Measurements from ENCODE around the gene NELL1. TPM values are rescaled to one million over a fixed set of nuclear protein-coding genes. Genes with fewer than 3 reads are reported as not detected.

The NELL1 gene
- total RNA-seq, 6 donors from 2014 or later: 0.26 TPM; not detected in 5

DNA sequence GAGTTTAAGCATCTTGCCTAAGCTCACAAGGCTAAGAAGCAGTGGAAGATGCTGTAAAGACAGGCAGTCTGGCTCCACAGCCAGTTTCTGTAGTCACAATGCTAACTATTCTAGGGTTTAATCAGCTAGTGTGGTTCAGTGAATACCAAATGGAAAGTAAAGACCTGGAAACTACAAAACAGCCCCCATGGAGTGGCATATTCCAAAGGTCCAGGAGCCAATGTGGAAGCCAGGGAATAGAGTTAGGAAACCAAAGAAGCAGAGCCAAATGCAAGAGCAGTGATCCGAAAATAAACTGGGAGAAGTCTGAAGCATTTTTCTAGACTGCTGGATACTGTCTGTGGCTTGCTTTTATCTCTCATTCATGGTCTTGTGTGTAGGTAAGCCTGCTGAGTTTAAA is 792.3 kb downstream of the NELL1 start:
- DNase-seq (no peak), ATAC-seq (ENCODE audit: low FRiP score in 2 of 2) (no peak)
- TF ChIP-seq, protein P1, sequence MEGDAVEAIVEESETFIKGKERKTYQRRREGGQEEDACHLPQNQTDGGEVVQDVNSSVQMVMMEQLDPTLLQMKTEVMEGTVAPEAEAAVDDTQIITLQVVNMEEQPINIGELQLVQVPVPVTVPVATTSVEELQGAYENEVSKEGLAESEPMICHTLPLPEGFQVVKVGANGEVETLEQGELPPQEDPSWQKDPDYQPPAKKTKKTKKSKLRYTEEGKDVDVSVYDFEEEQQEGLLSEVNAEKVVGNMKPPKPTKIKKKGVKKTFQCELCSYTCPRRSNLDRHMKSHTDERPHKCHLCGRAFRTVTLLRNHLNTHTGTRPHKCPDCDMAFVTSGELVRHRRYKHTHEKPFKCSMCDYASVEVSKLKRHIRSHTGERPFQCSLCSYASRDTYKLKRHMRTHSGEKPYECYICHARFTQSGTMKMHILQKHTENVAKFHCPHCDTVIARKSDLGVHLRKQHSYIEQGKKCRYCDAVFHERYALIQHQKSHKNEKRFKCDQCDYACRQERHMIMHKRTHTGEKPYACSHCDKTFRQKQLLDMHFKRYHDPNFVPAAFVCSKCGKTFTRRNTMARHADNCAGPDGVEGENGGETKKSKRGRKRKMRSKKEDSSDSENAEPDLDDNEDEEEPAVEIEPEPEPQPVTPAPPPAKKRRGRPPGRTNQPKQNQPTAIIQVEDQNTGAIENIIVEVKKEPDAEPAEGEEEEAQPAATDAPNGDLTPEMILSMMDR (IDR thresholded peaks at IDR 0.05): no peak
- TF ChIP-seq POLR2A (IDR thresholded peaks at IDR 0.05) (no peak), EP300 (IDR thresholded peaks at IDR 0.05) (no peak), POLR2AphosphoS5 (IDR thresholded peaks at IDR 0.05) (no peak)
- Histone ChIP-seq H3K27ac (no peak overlapping the region), H3K4me1 (no peaks in the 10 kb centered on the region), H3K27me3 (no peaks in the 10 kb centered on the region), H3K9me3 (no peaks in the 10 kb centered on the region), H3K36me3 (no peaks in the 10 kb centered on the region), H3K4me3 (no peak overlapping the region)
- WGBS, 2 donors: 93 to 100% methylated on average over 1 of the region's 1 CpG

DNA sequence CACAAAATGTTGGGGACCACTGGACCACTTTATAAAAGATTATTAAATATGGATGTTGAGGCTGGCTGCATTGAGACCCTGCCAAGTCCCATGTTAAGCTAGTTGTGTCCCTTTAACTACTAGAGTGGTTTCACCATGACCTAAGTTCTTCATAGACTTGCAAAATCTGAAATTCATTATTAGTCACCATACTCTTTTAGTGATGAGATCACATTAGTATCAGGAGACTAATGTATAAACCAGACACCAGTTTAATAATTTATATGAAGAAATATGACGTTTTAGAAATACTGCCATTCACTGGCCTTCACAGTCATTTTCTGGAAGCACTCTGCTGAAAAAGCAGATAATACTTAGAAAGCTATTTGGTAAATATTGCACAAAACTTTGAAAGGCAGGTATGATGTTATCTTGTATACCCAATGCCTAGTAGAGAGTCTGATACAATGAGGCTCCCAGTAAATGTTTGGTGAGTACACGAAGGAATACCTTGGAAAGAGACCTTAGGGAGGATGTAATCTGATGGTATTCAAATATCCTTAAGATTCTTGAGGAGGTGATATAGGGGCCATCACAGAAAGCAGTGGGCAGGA is 795.3 kb downstream of the NELL1 start:
- no peaks in the 10 kb centered on the region for H3K4me1 ChIP-seq
- no peaks in the 10 kb centered on the region for H3K9me3 ChIP-seq
- TF ChIP-seq POLR2A (IDR thresholded peaks at IDR 0.05) (no peak), EP300 (IDR thresholded peaks at IDR 0.05) (no peak), POLR2AphosphoS5 (IDR thresholded peaks at IDR 0.05) (no peak)
- TF ChIP-seq, protein P1 (IDR thresholded peaks at IDR 0.05): no peak
- ATAC-seq (ENCODE audit: low FRiP score in 2 of 2) (no peak), DNase-seq (no peak)
- no peaks in the 10 kb centered on the region for H3K27me3 ChIP-seq
- H3K27ac ChIP-seq: no peak overlapping the region
- WGBS, 2 donors: 66 to 77% methylated on average over 2 of the region's 2 CpGs
- H3K4me3 ChIP-seq: no peak overlapping the region
- no peaks in the 10 kb centered on the region for H3K36me3 ChIP-seq

DNA sequence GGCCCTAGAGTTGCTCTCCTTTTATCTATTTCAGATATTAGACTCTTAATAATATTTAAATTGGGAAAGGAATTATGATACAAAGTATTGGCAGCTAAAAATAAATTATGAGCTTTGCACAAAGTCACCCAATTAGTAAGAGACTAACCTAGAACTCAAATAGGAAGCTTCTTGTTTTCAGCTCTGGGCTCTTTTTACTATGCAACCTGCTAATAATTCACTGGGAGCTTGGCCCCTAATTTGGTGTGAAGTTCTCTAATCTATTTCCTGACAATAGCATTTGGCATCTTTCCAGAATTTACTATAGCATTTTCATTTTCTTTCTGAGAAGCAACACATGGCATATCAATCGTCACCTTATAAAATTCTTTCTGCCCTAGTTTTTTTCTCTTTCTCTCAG is 795.8 kb downstream of the NELL1 start:
- Histone ChIP-seq H3K27me3 (no peaks in the 10 kb centered on the region), H3K4me1 (no peaks in the 10 kb centered on the region), H3K4me3 (no peak overlapping the region), H3K9me3 (no peaks in the 10 kb centered on the region), H3K27ac (no peak overlapping the region), H3K36me3 (no peaks in the 10 kb centered on the region)
- ATAC-seq (ENCODE audit: low FRiP score in 2 of 2): no peak
- WGBS, 2 donors: 65 to 85% methylated on average over 1 of the region's 1 CpG
- TF ChIP-seq, protein P1 (IDR thresholded peaks at IDR 0.05): no peak
- no peak for TF ChIP-seq POLR2A (IDR thresholded peaks at IDR 0.05)
- TF ChIP-seq POLR2AphosphoS5 (IDR thresholded peaks at IDR 0.05): no peak
- no peak for TF ChIP-seq EP300 (IDR thresholded peaks at IDR 0.05)
- DNase-seq: no peak

DNA sequence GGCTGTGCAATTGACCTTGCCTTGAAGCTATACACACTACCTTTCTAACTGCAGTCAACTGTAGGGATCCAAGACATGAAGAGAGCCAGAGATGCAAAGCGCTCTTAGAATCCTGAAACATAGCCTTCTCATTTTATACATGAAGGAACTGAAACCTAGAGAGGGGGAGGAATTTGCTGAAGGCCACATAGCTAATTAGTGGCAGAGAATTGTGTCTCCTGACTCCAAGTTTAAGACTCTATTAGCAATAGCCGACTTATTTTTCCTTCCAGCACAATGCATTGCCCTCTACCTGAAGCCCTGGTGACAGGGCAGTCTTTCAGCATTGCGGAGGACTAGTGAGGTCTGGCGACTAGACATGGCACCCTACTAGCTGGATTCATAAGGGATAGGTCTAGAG is 796.5 kb downstream of the NELL1 start:
- Histone ChIP-seq H3K4me3 (no peak overlapping the region), H3K4me1 (no peaks in the 10 kb centered on the region), H3K27ac (no peak overlapping the region), H3K36me3 (no peaks in the 10 kb centered on the region), H3K27me3 (no peaks in the 10 kb centered on the region), H3K9me3 (no peaks in the 10 kb centered on the region)
- no peak for DNase-seq
- TF ChIP-seq POLR2A (IDR thresholded peaks at IDR 0.05) (no peak), EP300 (IDR thresholded peaks at IDR 0.05) (no peak), POLR2AphosphoS5 (IDR thresholded peaks at IDR 0.05) (no peak)
- TF ChIP-seq, protein P1 (IDR thresholded peaks at IDR 0.05): no peak
- WGBS, 2 donors: 83 to 84% methylated on average over 4 of the region's 4 CpGs
- ATAC-seq (ENCODE audit: low FRiP score in 2 of 2): no peak

DNA sequence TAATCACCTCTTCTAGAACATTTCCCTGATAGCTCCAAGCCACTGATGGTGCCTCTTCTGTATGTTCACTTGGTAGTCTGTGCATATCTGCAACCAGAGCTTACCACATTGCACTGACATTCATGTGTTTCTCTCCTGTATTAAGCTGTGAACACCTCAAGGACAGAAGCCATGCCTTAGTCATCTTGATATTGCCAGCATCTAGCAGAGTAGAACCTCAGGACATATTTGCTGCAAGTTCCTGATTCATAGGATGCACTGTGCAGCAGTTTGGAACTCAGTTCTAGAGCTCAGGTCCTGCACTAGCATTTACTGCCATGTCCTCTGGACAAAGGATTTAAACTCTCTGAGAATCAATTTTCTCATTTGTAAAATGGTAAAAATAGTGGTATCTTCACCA is 801.1 kb downstream of the NELL1 start:
- Histone ChIP-seq H3K27ac (no peak overlapping the region), H3K4me1 (no peaks in the 10 kb centered on the region), H3K27me3 (no peaks in the 10 kb centered on the region), H3K4me3 (no peak overlapping the region), H3K9me3 (no peaks in the 10 kb centered on the region), H3K36me3 (no peaks in the 10 kb centered on the region)
- DNase-seq: no peak
- ATAC-seq (ENCODE audit: low FRiP score in 2 of 2): no peak
- no peak for TF ChIP-seq POLR2A (IDR thresholded peaks at IDR 0.05)
- TF ChIP-seq, protein P1 (IDR thresholded peaks at IDR 0.05): no peak
- TF ChIP-seq EP300 (IDR thresholded peaks at IDR 0.05): no peak
- no peak for TF ChIP-seq POLR2AphosphoS5 (IDR thresholded peaks at IDR 0.05)

All from upper lobe of left lung (tissue), 6 donors.